SK-N-SH (cell line): ENCODE results near the gene DMBT1. TPM values are rescaled to one million over a fixed set of nuclear protein-coding genes. Genes with fewer than 3 reads are reported as not detected.

Experiments used
- CTCF ChIA-PET: fragments of 300-600, 350-600 bp; formaldehyde crosslinking; extraction: SDS; loops from one replicate; lab custom pipeline; 2021; lab: Yijun Ruan, JAX
- POLR2A ChIA-PET: fragments of 350-600 bp; sonication (Branson Sonifier 250); formaldehyde crosslinking; extraction: SDS; loops from one replicate; lab custom pipeline; 2020; ENCODE audit warnings: antibody characterized with exemption, inconsistent platforms; lab: Yijun Ruan, JAX
- DNase-seq: peaks from one replicate; pipeline ENCODE4 v3.0.0; 2012
- H2AFZ ChIP-seq: fragments of 200-600 bp; sonication (generic); 2 replicates; pipeline ENCODE4 v1.8.1; 2016; ENCODE audit warnings: antibody characterized with exemption, mild to moderate bottlenecking, low read depth
- H3F3A ChIP-seq: fragments of 200-600 bp; sonication (generic); replicated peaks from 2 replicates; pipeline ENCODE3; 2016; ENCODE audit warnings: antibody characterized with exemption, mild to moderate bottlenecking; ENCODE audit not compliant: insufficient read depth
- H3K27ac ChIP-seq, 2 experiments: fragments of 200-500 bp in 1 of 2; fragments of 200-600 bp in 1 of 2; sonication (Bioruptor generic) in 1 of 2; sonication (generic), shearing (Covaris generic) in 1 of 2; 2 replicates each; pipeline versions ENCODE4 v1.5.1 to v1.6.1; 2014 to 2016; ENCODE audit warnings: low read depth in 2 of 2, inconsistent platforms in 1 of 2, low read length in 1 of 2, mild to moderate bottlenecking in 1 of 2, mixed read lengths in 1 of 2
- H3K27me3 ChIP-seq: fragments of 200-600 bp; sonication (generic), shearing (Covaris generic); 2 replicates; pipeline ENCODE4 v1.6.1; 2016; ENCODE audit warnings: mixed run types; ENCODE audit not compliant: insufficient read depth
- H3K36me3 ChIP-seq, 2 experiments: fragments of 200-500 bp in 1 of 2; fragments of 200-600 bp in 1 of 2; sonication (Bioruptor generic) in 1 of 2; sonication (generic) in 1 of 2; replicated peaks in 1 of 2; 2 replicates each; pipeline versions ENCODE3 to v1.5.1; 2014 to 2016; ENCODE audit warnings: low read length in 1 of 2, mild to moderate bottlenecking in 1 of 2; ENCODE audit not compliant: insufficient read depth in 2 of 2, control insufficient read depth in 1 of 2
- H3K4me1 ChIP-seq, 2 experiments: fragments of 200-500 bp in 1 of 2; fragments of 200-600 bp in 1 of 2; sonication (Bioruptor generic) in 1 of 2; sonication (generic), shearing (Covaris generic) in 1 of 2; 2 replicates each; pipeline versions ENCODE4 v1.5.1 to v1.6.1; 2014 to 2016; ENCODE audit warnings: low read depth in 1 of 2, low read length in 1 of 2, mixed run types in 1 of 2; ENCODE audit not compliant: insufficient read depth in 2 of 2, control insufficient read depth in 1 of 2
- H3K4me2 ChIP-seq: fragments of 200-600 bp; sonication (generic), shearing (Covaris generic); 2 replicates; pipeline ENCODE4 v1.6.1; 2017; ENCODE audit warnings: mixed run types
- H3K4me3 ChIP-seq, 2 experiments: fragments of 200-500 bp in 1 of 2; fragments of 200-600 bp in 1 of 2; sonication (Bioruptor generic) in 1 of 2; sonication (generic), shearing (Covaris generic) in 1 of 2; 2 replicates each; pipeline versions ENCODE4 v1.5.1 to v1.8.1; 2014 to 2016; ENCODE audit warnings: low read depth in 2 of 2, inconsistent platforms in 1 of 2, low read length in 1 of 2, mild to moderate bottlenecking in 1 of 2, mixed read lengths in 1 of 2, moderate library complexity in 1 of 2
- H3K79me2 ChIP-seq: fragments of 200-600 bp; sonication (generic); 2 replicates; pipeline ENCODE4 v1.8.1; 2017; ENCODE audit warnings: mild to moderate bottlenecking; ENCODE audit not compliant: insufficient read depth
- H3K9ac ChIP-seq: fragments of 200-600 bp; sonication (generic); 2 replicates; pipeline ENCODE4 v1.6.1; 2017; ENCODE audit warnings: mixed run types
- H3K9me2 ChIP-seq: fragments of 200-600 bp; sonication (generic); 2 replicates; pipeline ENCODE4 v1.6.1; 2017; ENCODE audit warnings: mixed run types
- H3K9me3 ChIP-seq: fragments of 200-600 bp; sonication (generic); 2 replicates; pipeline ENCODE4 v1.6.1; 2017; ENCODE audit warnings: mixed run types, mild to moderate bottlenecking, moderate library complexity
- H4K20me1 ChIP-seq: fragments of 200-600 bp; sonication (generic); 2 replicates; pipeline ENCODE4 v1.6.1; 2017; ENCODE audit warnings: mild to moderate bottlenecking, mixed run types; ENCODE audit not compliant: insufficient read depth
- CHD2 ChIP-seq: fragments of 150-350 bp; IDR thresholded peaks from 2 replicates; pipeline ENCODE4 v1.6.1; 2018; ENCODE audit warnings: low read length; ENCODE audit not compliant: partially characterized antibody
- ELF1 ChIP-seq: IDR thresholded peaks from 2 replicates; pipeline ENCODE4 v1.4.0; 2012
- FOSL2 ChIP-seq: IDR thresholded peaks from 2 replicates; pipeline ENCODE4 v1.4.0; 2012; ENCODE audit warnings: low read depth, mild to moderate bottlenecking, moderate library complexity, borderline replicate concordance
- JUND ChIP-seq: IDR thresholded peaks from 2 replicates; pipeline ENCODE4 v1.4.0; 2012
- MEF2A ChIP-seq: IDR thresholded peaks from 2 replicates; pipeline ENCODE4 v1.4.0; 2012; ENCODE audit warnings: low read depth, borderline replicate concordance
- NFIC ChIP-seq: IDR thresholded peaks from 2 replicates; pipeline ENCODE4 v1.4.0; 2012; ENCODE audit warnings: borderline replicate concordance
- RCOR1 ChIP-seq: fragments of 150-350 bp; IDR thresholded peaks from 2 replicates; pipeline ENCODE4 v1.6.1; 2017; ENCODE audit warnings: antibody characterized with exemption, low read length
- RFX5 ChIP-seq: IDR thresholded peaks from 2 replicates; pipeline ENCODE4 v1.6.1; 2012; ENCODE audit warnings: mild to moderate bottlenecking, improper control_type of control experiment, low read length
- SMC3 ChIP-seq: IDR thresholded peaks from 2 replicates; pipeline ENCODE4 v1.6.1; 2012; ENCODE audit warnings: low read depth, low read length, improper control_type of control experiment
- TCF12 ChIP-seq: IDR thresholded peaks from 2 replicates; pipeline ENCODE4 v1.4.0; 2012
- TEAD4 ChIP-seq: IDR thresholded peaks from 2 replicates; pipeline ENCODE4 v1.4.0; 2012; ENCODE audit warnings: mild to moderate bottlenecking, borderline replicate concordance; ENCODE audit not compliant: insufficient read depth
- WGBS: methylation state at CpG from one replicate; pipeline ENCODE4 v1.1.6; 2017; ENCODE audit warnings: low lambda C conversion rate; 5-methylcytosine and 5-hydroxymethylcytosine counted together
- polyA plus RNA-seq, 3 experiments: library from polyadenylated mRNA; depleted of rRNA; stranded (reverse); fragments of >200 nt; gene quantifications; 2 replicates each; pipeline ENCODE4 v1.2.3, GENCODE V29; 2012
- TF ChIP-seq, protein P1 (sequence below): IDR thresholded peaks from 2 replicates; pipeline ENCODE4; 2012
- TF ChIP-seq, protein P2 (sequence below): fragments of 150-350 bp; IDR thresholded peaks from 2 replicates; pipeline ENCODE4 v1.6.1; 2016; ENCODE audit warnings: mild to moderate bottlenecking, low read depth, low read length
- TF ChIP-seq, protein P3 (sequence below): fragments of 150-350 bp; IDR thresholded peaks from 2 replicates; pipeline ENCODE4 v1.6.1; 2017; ENCODE audit warnings: antibody characterized with exemption, low read length, low read depth, borderline replicate concordance
- TF ChIP-seq, protein P4 (sequence below): IDR thresholded peaks from 2 replicates; pipeline ENCODE4 v1.4.0; 2012; ENCODE audit warnings: low read depth, borderline replicate concordance
- TF ChIP-seq, protein P5 (sequence below): fragments of 200-600 bp; sonication (generic); IDR thresholded peaks from 2 replicates; pipeline ENCODE4 v1.6.1; 2017; ENCODE audit warnings: antibody characterized with exemption, mild to moderate bottlenecking, moderate library complexity

DMBT1 gene
- polyA plus RNA-seq, 1 of the 3 experiments (the other 2 are of a cell fraction): not detected

DNA sequence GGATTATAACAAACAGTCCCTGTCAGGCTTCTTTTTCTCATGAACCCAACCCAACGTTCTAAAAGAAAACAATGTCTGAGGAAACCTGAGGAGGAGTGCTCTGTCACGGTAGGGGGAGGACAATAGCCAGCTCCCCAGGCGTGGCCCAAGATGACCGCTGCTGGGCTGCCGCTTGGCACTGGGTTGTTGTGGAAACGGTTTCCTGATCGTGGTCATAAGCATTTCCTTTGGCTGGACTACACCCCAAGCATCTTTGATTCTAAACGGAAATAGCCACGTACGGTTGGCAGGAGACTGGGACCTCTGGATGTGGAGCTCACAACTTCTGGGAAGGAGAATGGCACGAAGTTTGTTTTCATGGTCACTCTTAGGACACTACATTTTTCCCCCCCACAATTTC lies 30.4 kb upstream of the DMBT1 start (continued):
- TF ChIP-seq, protein P1, sequence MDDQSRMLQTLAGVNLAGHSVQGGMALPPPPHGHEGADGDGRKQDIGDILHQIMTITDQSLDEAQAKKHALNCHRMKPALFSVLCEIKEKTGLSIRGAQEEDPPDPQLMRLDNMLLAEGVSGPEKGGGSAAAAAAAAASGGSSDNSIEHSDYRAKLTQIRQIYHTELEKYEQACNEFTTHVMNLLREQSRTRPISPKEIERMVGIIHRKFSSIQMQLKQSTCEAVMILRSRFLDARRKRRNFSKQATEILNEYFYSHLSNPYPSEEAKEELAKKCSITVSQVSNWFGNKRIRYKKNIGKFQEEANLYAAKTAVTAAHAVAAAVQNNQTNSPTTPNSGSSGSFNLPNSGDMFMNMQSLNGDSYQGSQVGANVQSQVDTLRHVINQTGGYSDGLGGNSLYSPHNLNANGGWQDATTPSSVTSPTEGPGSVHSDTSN: no peak

DNA sequence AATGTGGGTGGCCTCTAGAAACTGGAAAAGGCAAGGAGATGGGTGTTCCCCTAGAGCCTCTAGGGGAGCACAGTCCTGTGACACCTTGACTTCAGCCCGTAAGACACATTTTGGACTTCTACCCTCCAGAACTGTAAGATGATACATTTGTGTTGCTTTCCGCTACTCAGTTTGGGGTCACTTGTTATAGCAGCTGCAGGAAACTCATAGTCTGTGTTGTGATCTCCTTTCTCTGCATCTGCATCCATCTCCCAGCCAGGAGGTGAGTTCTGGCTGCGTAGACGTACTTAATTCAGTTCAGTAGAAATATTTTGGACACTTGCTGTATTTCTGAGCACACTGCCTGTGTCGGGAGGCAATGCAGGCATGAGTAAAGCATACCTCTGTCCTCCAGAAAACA lies 29.3 kb upstream of the DMBT1 start:
- no peak overlapping the region for H3K27ac ChIP-seq
- H3K9me3 ChIP-seq: no peaks in the 10 kb centered on the region
- no peak overlapping the region for H3K9ac ChIP-seq
- WGBS: 50% methylated on average over 4 of the region's 5 CpGs
- no peaks in the 10 kb centered on the region for H3K36me3 ChIP-seq
- DNase-seq: no peak
- no peaks in the 10 kb centered on the region for H3K79me2 ChIP-seq
- H3K9me2 ChIP-seq: no peaks in the 10 kb centered on the region
- no peak overlapping the region for H3K4me3 ChIP-seq
- ChIA-PET POLR2A (no interaction called here), CTCF (interaction anchor here (0.8 kb wide), 1 partner anchor 34 kb away, joined by 3 read pairs; no protein-coding TSS in a partner anchor)
- H3K4me1 ChIP-seq: no peaks in the 10 kb centered on the region; a peak in 1 of 4 replicates
- no peak overlapping the region for H2AFZ ChIP-seq
- no peaks in the 10 kb centered on the region for H3F3A ChIP-seq
- H3K27me3 ChIP-seq: no peaks in the 10 kb centered on the region
- TF ChIP-seq, protein P2, sequence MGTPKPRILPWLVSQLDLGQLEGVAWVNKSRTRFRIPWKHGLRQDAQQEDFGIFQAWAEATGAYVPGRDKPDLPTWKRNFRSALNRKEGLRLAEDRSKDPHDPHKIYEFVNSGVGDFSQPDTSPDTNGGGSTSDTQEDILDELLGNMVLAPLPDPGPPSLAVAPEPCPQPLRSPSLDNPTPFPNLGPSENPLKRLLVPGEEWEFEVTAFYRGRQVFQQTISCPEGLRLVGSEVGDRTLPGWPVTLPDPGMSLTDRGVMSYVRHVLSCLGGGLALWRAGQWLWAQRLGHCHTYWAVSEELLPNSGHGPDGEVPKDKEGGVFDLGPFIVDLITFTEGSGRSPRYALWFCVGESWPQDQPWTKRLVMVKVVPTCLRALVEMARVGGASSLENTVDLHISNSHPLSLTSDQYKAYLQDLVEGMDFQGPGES: no peak
- TF ChIP-seq NFIC (no peak), SMC3 (no peak)
- H4K20me1 ChIP-seq: no peaks in the 10 kb centered on the region
- H3K4me2 ChIP-seq: no peak overlapping the region

DNA sequence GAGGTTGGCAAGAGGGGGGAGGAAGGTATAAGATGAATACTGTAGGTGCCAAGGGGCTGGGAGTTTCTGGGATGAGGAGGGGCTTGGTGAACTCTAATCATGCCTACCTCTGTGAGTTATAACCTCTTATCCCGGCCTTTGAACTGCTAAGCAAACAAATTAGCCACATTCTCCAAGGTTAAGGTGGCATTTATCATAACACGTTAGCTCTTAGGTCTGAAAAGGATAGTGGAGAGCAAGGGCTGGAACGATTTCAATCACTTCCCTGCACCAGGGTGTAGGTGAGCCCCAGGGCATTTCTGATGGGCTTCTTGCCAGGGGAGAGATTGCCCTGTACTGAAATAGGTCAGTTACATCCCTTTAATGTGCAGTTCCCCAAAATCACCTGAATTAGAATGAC lies 28.6 kb upstream of the DMBT1 start:
- Histone ChIP-seq H3K27ac (no peak overlapping the region), H3F3A (no peaks in the 10 kb centered on the region), H3K27me3 (no peaks in the 10 kb centered on the region), H3K4me3 (no peak overlapping the region), H3K4me1 (no peaks in the 10 kb centered on the region; a peak in 1 of 4 replicates), H3K79me2 (no peaks in the 10 kb centered on the region), H3K9ac (no peak overlapping the region), H3K9me2 (no peaks in the 10 kb centered on the region), H3K4me2 (no peak overlapping the region), H4K20me1 (no peaks in the 10 kb centered on the region), H3K36me3 (no peaks in the 10 kb centered on the region), H3K9me3 (peaks cover 2% of the 10 kb centered on the region; the same call in 1 of the 2 replicates), H2AFZ (no peak overlapping the region)
- no peak for TF ChIP-seq MEF2A
- TF ChIP-seq, protein P3, sequence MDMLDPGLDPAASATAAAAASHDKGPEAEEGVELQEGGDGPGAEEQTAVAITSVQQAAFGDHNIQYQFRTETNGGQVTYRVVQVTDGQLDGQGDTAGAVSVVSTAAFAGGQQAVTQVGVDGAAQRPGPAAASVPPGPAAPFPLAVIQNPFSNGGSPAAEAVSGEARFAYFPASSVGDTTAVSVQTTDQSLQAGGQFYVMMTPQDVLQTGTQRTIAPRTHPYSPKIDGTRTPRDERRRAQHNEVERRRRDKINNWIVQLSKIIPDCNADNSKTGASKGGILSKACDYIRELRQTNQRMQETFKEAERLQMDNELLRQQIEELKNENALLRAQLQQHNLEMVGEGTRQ: no peak
- no peak for TF ChIP-seq RFX5
- TF ChIP-seq, protein P4, sequence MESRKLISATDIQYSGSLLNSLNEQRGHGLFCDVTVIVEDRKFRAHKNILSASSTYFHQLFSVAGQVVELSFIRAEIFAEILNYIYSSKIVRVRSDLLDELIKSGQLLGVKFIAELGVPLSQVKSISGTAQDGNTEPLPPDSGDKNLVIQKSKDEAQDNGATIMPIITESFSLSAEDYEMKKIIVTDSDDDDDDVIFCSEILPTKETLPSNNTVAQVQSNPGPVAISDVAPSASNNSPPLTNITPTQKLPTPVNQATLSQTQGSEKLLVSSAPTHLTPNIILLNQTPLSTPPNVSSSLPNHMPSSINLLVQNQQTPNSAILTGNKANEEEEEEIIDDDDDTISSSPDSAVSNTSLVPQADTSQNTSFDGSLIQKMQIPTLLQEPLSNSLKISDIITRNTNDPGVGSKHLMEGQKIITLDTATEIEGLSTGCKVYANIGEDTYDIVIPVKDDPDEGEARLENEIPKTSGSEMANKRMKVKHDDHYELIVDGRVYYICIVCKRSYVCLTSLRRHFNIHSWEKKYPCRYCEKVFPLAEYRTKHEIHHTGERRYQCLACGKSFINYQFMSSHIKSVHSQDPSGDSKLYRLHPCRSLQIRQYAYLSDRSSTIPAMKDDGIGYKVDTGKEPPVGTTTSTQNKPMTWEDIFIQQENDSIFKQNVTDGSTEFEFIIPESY: no peak
- no peak for TF ChIP-seq FOSL2
- no peak for TF ChIP-seq CHD2
- TF ChIP-seq ELF1: no peak
- TF ChIP-seq TCF12: no peak
- TF ChIP-seq, protein P5, sequence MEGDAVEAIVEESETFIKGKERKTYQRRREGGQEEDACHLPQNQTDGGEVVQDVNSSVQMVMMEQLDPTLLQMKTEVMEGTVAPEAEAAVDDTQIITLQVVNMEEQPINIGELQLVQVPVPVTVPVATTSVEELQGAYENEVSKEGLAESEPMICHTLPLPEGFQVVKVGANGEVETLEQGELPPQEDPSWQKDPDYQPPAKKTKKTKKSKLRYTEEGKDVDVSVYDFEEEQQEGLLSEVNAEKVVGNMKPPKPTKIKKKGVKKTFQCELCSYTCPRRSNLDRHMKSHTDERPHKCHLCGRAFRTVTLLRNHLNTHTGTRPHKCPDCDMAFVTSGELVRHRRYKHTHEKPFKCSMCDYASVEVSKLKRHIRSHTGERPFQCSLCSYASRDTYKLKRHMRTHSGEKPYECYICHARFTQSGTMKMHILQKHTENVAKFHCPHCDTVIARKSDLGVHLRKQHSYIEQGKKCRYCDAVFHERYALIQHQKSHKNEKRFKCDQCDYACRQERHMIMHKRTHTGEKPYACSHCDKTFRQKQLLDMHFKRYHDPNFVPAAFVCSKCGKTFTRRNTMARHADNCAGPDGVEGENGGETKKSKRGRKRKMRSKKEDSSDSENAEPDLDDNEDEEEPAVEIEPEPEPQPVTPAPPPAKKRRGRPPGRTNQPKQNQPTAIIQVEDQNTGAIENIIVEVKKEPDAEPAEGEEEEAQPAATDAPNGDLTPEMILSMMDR: no peak
- TF ChIP-seq RCOR1: no peak
- no peak for TF ChIP-seq TEAD4
- TF ChIP-seq JUND: no peak
- TF ChIP-seq, protein P2: no peak
- 6% methylated on average over 3 of the region's 3 CpGs for WGBS
- POLR2A ChIA-PET: no interaction called here
- CTCF ChIA-PET: interaction anchor here (0.8 kb wide), 1 partner anchor 33 kb away, joined by 3 read pairs; no protein-coding TSS in a partner anchor
- DNase-seq: no peak
